K562 (cell line): ENCODE data around the gene KCNA2. TPM values are rescaled to one million over a fixed set of nuclear protein-coding genes. Genes with fewer than 3 reads are reported as not detected.
A peak's percentile ranks its signal among the peaks of the same experiment; 100 is the strongest.

Experiments
- ATAC-seq: fragments of 200-7000 bp; cut with Tn5 transposase; 3 replicates; pipeline ENCODE4 v1.9.1; 2020; ENCODE audit warnings: moderate library complexity
- BruUV-seq: library from RNA; stranded (reverse); fragments of 400-500 nt; replicated peaks from 2 replicates; lab custom pipeline; 2021; lab: Mats Ljungman, UMichigan
- CTCF ChIA-PET: fragments of 300-600 bp; formaldehyde crosslinking; extraction: SDS; loops from one replicate; lab custom pipeline; 2021; ENCODE audit warnings: low intra/inter-chr PET ratio; lab: Yijun Ruan, JAX
- POLR2A ChIA-PET: fragments of 300-600, 350-650 bp; sonication (Branson Sonifier 250); formaldehyde crosslinking; extraction: SDS; loops from one replicate; lab custom pipeline; 2021; ENCODE audit warnings: antibody characterized with exemption, inconsistent platforms; lab: Yijun Ruan, JAX
- DNase-seq, 4 experiments: peaks; one replicate each; pipeline versions ENCODE4 v3.0.0 to v3.0.0-alpha.2; 2011 to 2018; ENCODE audit warnings: low spot score in 3 of 4, mixed read lengths in 3 of 4; ENCODE audit errors: extremely low read depth in 1 of 4
- FAIRE-seq: peaks from 2 replicates; lab custom pipeline; 2011; peaks lifted over from hg19 to GRCh38; lab: Jason Lieb, UNC
- H2AFZ ChIP-seq: 2 replicates; pipeline ENCODE4 v1.6.0; 2011; ENCODE audit warnings: low read depth, low read length, control low read depth, inconsistent platforms
- H3K27ac ChIP-seq: fragments of 200-600 bp; 3 replicates; pipeline ENCODE4 v1.8.0; 2011; ENCODE audit warnings: low read depth, mild to moderate bottlenecking, control low read depth, inconsistent platforms, low read length, moderate library complexity, mixed read lengths; ENCODE audit errors: extremely low read depth
- H3K27me3 ChIP-seq, 2 experiments: fragments of 300-600 bp in 1 of 2; 2 replicates in 1 of 2; 3 replicates in 1 of 2; pipeline versions ENCODE4 v1.6.0 to v1.8.0; 2011; ENCODE audit warnings: inconsistent platforms in 2 of 2, low read length in 2 of 2, mild to moderate bottlenecking in 1 of 2, mixed read lengths in 1 of 2, moderate library complexity in 1 of 2; ENCODE audit not compliant: control insufficient read depth in 2 of 2, insufficient read depth in 2 of 2
- H3K36me3 ChIP-seq: fragments of 300-600 bp; 3 replicates; pipeline ENCODE4 v1.8.0; 2011; ENCODE audit warnings: mild to moderate bottlenecking, low read length, inconsistent platforms; ENCODE audit not compliant: control insufficient read depth, insufficient read depth
- H3K4me1 ChIP-seq, 2 experiments: fragments of 200-600 bp in 1 of 2; replicated peaks in 1 of 2; 2 replicates in 1 of 2; 3 replicates in 1 of 2; pipeline versions ENCODE4 v1.5.1 to v1.8.0; 2011; ENCODE audit warnings: inconsistent platforms in 2 of 2, low read length in 2 of 2, mild to moderate bottlenecking in 1 of 2, mixed read lengths in 1 of 2, moderate library complexity in 1 of 2; ENCODE audit not compliant: control insufficient read depth in 2 of 2, insufficient read depth in 2 of 2
- H3K4me2 ChIP-seq: 2 replicates; pipeline ENCODE4 v1.6.1; 2011; ENCODE audit warnings: low read length, control low read depth, inconsistent platforms, mixed read lengths; ENCODE audit not compliant: insufficient read depth
- H3K4me3 ChIP-seq: fragments of 200-600 bp; sonication (generic), shearing (Covaris generic); 2 replicates; pipeline ENCODE4 v1.5.1; 2016; ENCODE audit warnings: control low read depth, inconsistent platforms
- H3K79me2 ChIP-seq: fragments of 200-600 bp; 3 replicates; pipeline ENCODE4 v1.8.0; 2011; ENCODE audit warnings: low read length, inconsistent platforms; ENCODE audit not compliant: control insufficient read depth, insufficient read depth
- H3K9ac ChIP-seq, 2 experiments: 2 replicates each; pipeline versions ENCODE4 v1.6.0 to v1.6.1; 2011; ENCODE audit warnings: low read depth in 2 of 2, low read length in 2 of 2, control low read depth in 1 of 2, inconsistent platforms in 1 of 2, mild to moderate bottlenecking in 1 of 2, mixed read lengths in 1 of 2; ENCODE audit not compliant: insufficient read depth in 1 of 2
- H3K9me1 ChIP-seq: one replicate; pipeline ENCODE4 v1.6.0; 2011; ENCODE audit warnings: inconsistent platforms, mild to moderate bottlenecking, low read length, moderate library complexity; ENCODE audit not compliant: control insufficient read depth, insufficient read depth
- H3K9me3 ChIP-seq: replicated peaks from 2 replicates; pipeline ENCODE4 v1.5.1; 2011; ENCODE audit warnings: low read depth, low read length, inconsistent platforms; ENCODE audit not compliant: control insufficient read depth, insufficient read depth
- H4K20me1 ChIP-seq: replicated peaks from 2 replicates; pipeline ENCODE4 v1.6.1; 2011; ENCODE audit warnings: low read length, inconsistent platforms, mixed read lengths; ENCODE audit not compliant: control insufficient read depth, insufficient read depth
- ATF1 ChIP-seq, 2 experiments: fragments of 450-650 bp in 1 of 2; IDR thresholded peaks; 2 replicates each; pipeline ENCODE4 v1.6.1; 2016; ENCODE audit warnings: missing compliant biosample characterization in 1 of 2, missing genetic modification characterization in 1 of 2
- JUNB ChIP-seq: fragments of 450-650 bp; formaldehyde crosslinking; conservative IDR thresholded peaks from 2 replicates; pipeline ENCODE4 v1.4.0; 2020; ENCODE audit warnings: mild to moderate bottlenecking
- NFIC ChIP-seq: fragments of 450-650 bp; IDR thresholded peaks from 2 replicates; pipeline ENCODE4 v1.6.1; 2017; ENCODE audit warnings: mild to moderate bottlenecking, inconsistent platforms
- WGBS: fragments of 100-300 bp; shearing (Covaris generic); methylation state at CpG from one replicate; pipeline ENCODE4 v1.1.6; 2016; ENCODE audit warnings: low coverage, mixed read lengths; ENCODE audit not compliant: insufficient coverage; ENCODE audit errors: missing lambda C conversion rate; 5-methylcytosine and 5-hydroxymethylcytosine counted together
- in situ Hi-C: fragments of 300-500 bp; cut with MboI; formaldehyde crosslinking; loops from 4 replicates; pipeline ENCODE4 v1.15.0; 2018; ENCODE audit warnings: inconsistent platforms, mixed read lengths
- intact Hi-C: fragments of 100-400 bp; cut with micrococcal nuclease; formaldehyde crosslinking; loops from 2 replicates; pipeline ENCODE4 v1.14.2; 2022
- polyA plus RNA-seq, 8 experiments: library from polyadenylated mRNA; depleted of rRNA in 4 of 8; stranded (reverse) in 5 of 8; unstranded in 3 of 8; fragments of >200 nt; fragmentation: Nextera tagmentation in 2 of 8; fragmentation: Illumina TruSeq in 1 of 8; extraction: Ambion mirVana in 2 of 8; extraction: Trizol in 1 of 8; gene quantifications; 2 replicates each; pipeline versions ENCODE4 v1.2.1 to v1.2.3, GENCODE V29; 2011 to 2014; ENCODE audit warnings: inconsistent platforms in 1 of 8, missing spikeins in 1 of 8
- total RNA-seq, 7 experiments: library from RNA; depleted of rRNA in 6 of 7; stranded (reverse); fragments of >200 nt in 6 of 7; fragmentation: Illumina TruSeq in 2 of 7; extraction: Trizol in 2 of 7; gene quantifications; 2 replicates each; pipeline versions ENCODE4 v1.2.1 to v1.2.3, GENCODE V29; 2011 to 2021; ENCODE audit warnings: low replicate concordance in 1 of 7
- TF ChIP-seq, protein P1 (sequence below): fragments of 450-650 bp; IDR thresholded peaks from 2 replicates; pipeline ENCODE4 v1.6.1; 2016

Gene KCNA2
- total and polyA plus RNA-seq, 9 of the 15 experiments (the other 6 are each of a cell fraction or from before 2014, with no cell fraction given), result not detected

DNA sequence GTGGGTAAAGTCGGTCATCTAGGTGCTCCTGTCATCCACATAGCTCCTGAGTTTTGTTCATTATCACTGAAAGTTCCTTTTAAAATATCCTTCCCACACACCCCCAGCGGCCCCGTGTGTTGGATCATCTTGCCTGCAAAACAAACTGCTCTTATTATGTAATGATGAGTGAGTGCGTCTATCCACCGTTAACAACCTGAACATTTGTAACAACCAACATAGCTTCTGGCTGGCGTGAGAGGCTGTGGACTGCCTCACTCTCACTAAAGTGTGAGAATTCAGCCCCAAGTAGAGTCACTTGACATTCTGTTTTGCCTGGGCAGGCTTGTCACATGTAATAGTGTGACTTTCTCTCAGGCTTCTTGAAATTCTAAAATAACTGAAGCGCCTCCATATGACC is 14.5 kb upstream of the KCNA2 start (continued):
- TF ChIP-seq, protein P1, sequence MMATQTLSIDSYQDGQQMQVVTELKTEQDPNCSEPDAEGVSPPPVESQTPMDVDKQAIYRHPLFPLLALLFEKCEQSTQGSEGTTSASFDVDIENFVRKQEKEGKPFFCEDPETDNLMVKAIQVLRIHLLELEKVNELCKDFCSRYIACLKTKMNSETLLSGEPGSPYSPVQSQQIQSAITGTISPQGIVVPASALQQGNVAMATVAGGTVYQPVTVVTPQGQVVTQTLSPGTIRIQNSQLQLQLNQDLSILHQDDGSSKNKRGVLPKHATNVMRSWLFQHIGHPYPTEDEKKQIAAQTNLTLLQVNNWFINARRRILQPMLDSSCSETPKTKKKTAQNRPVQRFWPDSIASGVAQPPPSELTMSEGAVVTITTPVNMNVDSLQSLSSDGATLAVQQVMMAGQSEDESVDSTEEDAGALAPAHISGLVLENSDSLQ, result no peak

DNA sequence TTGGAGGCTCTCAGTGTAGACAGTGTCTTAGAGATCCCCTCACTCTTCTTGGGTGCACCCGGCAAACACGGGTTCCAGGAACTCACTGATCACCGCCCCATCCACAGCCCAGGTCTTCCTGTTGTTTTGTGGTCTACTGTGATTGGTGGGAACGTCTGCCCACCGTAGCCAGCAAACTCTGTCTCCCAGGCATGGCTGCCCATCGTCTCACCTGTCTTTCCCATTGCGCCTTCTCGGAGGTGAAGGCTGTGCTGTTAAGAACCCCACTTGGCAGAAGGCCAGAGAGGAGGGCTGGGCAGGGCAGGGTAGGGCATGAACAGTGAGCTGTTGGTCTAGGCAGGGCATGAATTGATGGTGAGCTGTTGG is 14.1 kb upstream of the KCNA2 start:
- WGBS, result 16% methylated on average over 8 of the region's 8 CpGs
- Histone ChIP-seq H3K27ac (no peak overlapping the region), H3K4me3 (no peak overlapping the region)
- no peak for FAIRE-seq
- POLR2A ChIA-PET, result interaction anchor here (0.8 to 1.1 kb wide), 3 partner anchors 16 to 529 kb away, joined by 3 to 5 read pairs (median 3); no protein-coding TSS in a partner anchor
- TF ChIP-seq JUNB (no peak), ATF1 (CRISPR knock-in tag; IDR thresholded peaks at IDR 0.05) (0 out of 2 replicates have a peak, but pooled peaks have one; percentile 13), ATF1 (tag; IDR thresholded peaks at IDR 0.05) (no peak), NFIC (peak; percentile 71)
- TF ChIP-seq, all 486 proteins: peak for 2
- no peak overlapping the region for H2AFZ ChIP-seq
- peaks cover 8 to 13% of the 10 kb centered on the region in 2 experiments; a peak in 4 of 5 replicates for H3K27me3 ChIP-seq
- H3K9me3 ChIP-seq, result no peaks in the 10 kb centered on the region
- in situ Hi-C loops, result no loop called here
- ATAC-seq (no peak), DNase-seq (no peak)
- H3K36me3 ChIP-seq, result no peaks in the 10 kb centered on the region
- peaks cover 20 to 22% of the 10 kb centered on the region in 2 experiments for H3K4me1 ChIP-seq
- no peaks in the 10 kb centered on the region for H3K9me1 ChIP-seq
- no peak overlapping the region for H3K4me2 ChIP-seq
- H3K79me2 ChIP-seq, result no peaks in the 10 kb centered on the region
- H3K9ac ChIP-seq, result no peak overlapping the region
- intact Hi-C loops, result no loop called here
- BruUV-seq, result no TSS peak
- CTCF ChIA-PET, result interaction anchor here (0.9 to 1.1 kb wide), 2 partner anchors 163 to 412 kb away, joined by 3 read pairs; no protein-coding TSS in a partner anchor
- H4K20me1 ChIP-seq, result no peaks in the 10 kb centered on the region
